Measurements from ENCODE around the gene MAGI1.
"Not testable (repeated sequence)": the region's sequence is repeated elsewhere in the genome, so short reads cannot be mapped to it uniquely, and the experiment has no call there.

MAGI1 gene

DNA sequence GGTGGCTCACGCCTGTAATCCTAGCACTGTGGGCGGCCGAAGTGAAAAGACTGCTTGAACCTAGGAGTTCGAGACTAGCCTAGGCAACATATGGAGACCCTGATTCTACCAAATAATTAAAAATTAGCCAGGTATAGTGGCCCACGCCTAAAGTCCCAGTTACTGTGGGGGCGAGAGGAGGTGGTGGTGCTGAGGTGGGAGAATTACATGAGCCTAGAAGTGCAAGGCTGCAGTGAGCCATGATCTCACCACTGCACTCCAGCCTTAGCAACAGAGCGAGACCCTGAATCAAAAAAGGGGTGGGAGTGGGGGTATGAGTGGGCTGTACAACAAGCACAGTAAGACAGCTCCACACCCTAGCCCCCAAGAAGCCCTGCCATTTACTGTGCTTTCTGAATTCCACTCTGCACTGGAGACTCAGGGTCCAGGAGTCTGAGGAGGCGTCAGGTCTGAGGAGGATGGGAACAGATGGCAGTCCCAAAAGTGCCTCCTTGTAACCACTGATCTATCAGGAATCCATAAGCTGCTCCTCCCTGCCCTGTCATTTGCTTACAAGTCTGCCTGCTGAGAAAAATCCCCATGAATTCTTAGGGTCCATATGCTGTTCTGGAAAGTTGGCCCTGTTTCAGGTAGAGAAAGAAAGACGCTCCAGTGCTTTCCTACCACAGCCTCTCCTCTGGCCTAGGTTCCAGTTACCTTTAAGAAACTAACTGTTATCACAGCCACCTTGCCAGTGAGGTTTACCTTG, 171.1 kb downstream of the MAGI1 start:
- no peak for DNase-seq

DNA sequence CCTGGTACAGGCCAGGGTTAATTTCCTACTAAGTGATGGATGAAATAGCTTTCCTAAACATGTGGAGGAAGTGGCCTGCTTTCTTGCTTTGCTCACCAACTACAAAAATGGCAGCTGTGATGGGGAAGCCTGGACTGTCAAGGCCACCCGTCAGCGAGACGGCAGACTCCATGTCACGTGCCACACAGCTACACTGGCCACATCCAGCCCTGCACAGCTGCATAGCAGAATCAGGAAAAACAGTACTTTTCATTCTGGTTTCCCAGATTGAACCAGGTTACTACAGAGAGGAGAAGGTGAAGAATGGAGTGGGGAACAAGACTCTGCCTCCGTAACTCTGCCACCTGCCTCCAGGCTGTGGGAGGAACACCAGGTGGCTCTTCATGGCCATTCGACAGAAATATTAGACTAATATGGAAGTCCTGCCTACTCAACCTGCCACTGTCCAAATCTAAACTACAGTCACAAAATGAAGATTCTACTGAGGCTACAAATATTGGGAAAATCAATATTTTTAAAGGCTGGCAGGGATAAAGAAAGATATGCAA, 174.3 kb downstream of the MAGI1 start:
- no peak for DNase-seq

DNA sequence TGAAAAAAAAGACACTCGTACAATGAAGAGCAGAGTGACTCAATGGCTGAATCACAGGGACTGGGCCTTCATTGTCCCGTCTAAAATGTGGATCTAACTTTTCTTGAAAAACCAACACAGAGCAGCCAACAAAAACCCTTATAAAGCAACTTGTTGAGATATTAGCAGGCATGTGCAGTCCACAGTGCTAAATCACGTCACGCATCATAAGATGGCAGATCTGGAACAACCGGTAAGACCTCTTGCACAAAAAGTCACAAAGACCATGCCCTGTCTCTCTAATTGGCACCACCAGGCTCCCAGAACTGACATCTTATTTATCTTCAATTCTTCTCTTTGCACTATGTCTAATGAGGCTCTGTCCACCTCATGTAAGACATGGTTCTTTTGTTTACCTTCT, 177.0 kb downstream of the MAGI1 start:
- no peak for DNase-seq

DNA sequence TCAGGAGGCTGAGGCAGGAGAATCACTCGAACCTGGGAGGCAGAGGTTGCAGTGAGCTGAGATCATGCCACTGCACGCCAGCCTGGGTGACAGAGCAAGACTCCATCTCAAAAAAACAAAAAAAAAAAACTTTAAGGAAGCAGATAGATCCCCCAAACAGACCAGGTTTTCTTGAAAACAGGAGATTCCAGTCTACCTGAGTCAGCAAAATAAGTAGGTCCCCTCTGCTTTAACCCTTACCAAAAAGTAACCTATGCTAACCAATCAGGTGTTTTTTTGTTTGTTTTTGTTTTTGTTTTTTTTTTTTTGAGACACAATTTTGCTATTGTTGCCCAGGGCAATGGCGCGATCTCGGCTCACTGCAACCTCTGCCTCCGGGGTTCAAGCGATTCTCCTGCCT, 179.1 kb downstream of the MAGI1 start:
- DNase-seq, result not testable (repeated sequence)

DNA sequence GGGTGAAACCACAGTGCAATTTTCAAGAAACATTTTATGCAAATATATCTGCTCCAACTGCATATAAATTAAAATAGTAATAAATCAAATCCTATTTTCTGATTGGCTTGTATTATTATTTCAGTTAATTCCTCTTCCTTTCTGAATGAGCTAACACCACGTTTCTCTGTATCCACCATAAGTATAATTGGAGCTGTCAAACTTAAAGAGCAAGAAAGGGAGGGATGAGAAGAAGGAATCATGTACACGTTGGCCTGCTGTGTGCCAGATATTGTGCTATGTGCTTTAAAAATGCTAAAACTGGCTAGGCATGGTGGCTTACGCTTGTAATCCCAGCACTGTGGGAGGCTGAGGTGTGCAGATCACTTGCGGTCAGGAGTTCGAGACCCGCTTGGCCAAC, 180.0 kb downstream of the MAGI1 start:
- no peak for DNase-seq

DNA sequence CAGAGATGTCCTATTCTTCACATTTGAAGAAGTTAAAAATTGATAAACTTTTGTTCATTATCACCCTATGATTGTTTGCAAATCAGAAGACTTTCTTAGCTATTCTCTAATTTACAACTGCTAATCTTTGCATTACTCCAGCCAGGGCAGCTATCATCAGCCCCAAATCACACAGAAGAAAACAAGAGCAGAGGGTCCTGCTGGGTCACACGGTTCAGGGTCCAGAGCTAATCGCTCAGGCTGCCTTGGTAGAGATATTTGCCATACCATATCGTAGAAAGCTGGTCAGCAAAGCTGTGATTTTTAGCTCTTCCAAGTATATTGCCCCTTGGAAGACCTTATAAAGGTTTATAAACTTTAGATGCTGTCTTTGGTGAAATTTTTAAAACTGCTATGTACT, 181.4 kb downstream of the MAGI1 start:
- DNase-seq, result no peak

DNA sequence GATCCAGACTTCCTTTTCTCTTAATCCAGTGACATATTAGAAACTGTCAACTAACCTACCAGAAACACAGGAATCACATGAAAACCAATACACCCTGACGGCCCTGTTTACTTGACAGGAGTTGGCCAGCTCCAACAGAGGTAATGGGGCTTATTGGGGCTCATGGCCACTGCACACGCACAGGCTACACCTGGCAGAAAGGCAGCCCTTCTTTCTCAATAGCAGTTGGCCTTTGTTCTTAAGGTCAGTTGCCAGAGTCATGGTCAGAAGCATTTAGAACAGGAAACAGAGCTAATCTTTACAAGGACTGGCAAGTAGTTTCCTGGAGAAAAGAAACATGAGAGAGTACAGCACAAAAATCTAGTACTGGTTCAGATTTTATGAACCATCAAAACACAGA, 181.8 kb downstream of the MAGI1 start:
- DNase-seq, result no peak

DNA sequence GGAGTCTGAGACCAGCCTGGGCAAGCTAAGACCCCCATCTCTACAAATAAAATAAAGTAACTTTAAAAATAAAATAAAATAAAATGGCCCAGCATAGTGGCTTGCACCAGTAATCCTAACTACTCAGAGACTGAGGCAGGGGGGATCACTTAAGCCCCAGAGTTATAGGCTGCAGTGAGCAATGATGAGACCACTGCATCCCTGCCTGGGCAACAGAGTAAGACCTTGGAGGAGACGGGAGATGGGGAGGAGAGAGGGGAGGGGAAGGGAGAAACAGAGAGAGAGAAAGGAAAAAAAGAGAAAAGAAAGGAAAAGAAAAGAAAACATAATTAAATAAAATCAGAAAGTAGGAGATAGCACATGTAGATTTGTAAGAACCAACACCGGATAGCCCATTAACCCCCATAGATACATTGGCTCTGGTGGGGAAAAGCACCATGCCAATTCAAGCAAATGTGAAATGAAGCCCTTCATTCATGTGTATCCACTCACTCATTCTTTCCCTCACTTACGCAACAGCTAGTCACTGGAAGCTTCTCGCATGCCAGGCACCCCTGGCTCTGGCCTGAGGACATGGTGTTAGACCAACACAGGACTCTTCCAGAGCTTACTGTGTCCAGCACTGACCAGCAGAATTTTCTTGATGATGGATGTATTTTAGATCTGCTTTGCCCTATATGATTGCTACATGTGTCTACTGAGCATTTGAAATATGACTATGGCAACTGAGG, 183.2 kb downstream of the MAGI1 start:
- DNase-seq, result no peak

DNA sequence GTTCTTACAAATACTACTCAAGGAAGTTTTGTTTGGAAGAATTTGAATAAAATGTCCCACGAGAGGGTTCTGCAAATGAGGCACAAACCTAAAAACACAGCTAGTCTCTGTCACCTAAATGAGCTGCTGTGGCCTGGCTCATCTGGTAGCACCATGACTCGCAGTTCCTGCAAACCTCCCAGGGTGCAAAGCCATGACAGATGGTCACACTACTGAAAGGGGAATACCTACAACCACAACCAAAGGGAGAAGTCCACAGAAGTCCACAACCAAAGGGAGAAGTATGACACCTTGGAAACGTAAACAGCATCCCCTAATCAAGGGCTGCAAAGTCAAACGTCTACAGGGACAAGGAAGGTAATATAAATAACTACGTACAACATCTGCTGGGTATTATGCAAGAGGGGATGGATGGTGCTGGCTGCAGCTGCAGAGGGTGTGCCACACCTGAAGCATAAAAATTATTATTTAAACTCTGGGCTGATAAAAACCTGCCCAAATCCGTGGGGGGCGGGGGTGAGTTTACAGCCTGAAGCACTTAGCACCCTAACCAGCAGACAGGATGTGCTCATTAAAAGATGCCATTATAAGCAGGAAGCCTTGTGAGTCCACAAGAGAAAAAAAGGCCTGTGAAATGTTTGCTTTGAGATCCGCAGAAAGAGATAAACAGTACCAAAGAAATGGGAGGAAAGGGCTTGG, 184.0 kb downstream of the MAGI1 start:
- no peak for DNase-seq

DNA sequence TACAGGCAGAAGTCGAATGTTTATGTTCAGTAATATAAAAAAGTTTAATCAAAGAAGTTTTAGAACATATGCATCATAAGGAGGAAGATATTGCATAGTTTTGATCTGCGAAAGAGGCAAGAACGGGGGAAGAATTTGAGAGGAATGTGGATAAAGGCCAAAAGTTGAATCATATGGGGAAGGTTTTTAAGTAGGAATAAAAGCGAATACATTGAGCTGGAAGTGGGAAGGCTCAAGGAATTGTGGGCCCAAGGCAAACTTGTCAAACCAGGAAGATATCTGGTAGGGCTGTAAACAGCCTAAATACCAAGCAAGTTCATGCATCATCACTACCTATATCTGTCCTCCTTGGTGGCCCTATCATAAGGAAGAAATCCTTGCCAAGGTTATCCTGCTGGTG, 186.9 kb downstream of the MAGI1 start:
- no peak for DNase-seq

DNA sequence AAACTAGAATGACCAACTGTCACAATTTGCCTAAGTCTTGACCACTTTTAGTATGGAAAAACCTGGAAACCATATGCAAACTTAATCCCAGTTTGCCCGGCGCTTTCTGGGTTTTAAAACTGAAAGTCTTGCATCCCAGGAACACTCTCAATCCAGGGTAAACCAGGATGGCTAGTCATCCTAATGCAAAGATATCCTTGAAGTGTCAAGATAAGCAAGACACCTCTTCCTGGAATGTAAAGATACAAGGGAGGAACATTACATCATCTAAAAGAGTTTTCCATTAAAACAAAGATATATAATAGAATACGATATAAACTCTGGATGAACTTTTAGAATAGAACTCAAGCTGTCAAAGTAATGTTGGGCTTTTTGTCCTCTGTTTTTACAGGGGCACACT, 188.5 kb downstream of the MAGI1 start:
- DNase-seq, result no peak

DNA sequence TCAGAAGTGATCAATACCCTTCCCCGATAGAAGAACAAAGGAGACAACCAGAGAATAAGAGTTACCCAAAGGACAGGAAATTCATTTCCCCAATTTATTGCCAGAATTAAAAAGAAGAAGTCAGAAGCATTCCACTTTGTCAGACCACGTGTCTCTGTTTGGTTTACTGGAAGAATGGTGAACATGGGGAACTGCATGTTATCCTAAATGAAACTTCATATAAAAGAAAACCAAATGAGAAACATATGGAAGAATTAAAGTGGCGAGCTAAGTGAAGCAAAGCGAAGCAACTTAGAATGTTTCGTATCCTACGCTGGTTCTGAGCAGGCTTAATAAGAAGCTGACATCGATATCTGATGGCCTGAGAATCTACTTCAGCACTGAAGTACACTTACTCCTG, 190.7 kb downstream of the MAGI1 start:
- no peak for DNase-seq

DNA sequence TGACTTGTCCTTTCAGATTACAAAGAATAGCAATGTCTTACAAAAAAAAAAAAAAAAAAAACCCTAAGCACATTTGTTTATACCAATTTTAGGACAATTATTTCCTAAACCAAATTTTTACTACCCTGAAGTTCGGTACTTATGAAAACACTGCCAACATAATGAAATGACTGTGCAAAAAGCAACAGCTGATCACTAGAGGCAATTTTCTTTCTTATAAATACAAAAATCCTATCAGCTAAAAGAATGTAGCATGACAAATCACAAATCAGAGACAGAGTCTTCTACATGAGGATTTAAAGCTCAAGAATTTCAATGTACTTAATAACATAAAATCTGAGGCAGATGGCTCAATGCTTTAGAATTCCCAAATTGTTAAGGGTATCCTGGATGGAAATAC, 191.8 kb downstream of the MAGI1 start:
- DNase-seq, result no peak

DNA sequence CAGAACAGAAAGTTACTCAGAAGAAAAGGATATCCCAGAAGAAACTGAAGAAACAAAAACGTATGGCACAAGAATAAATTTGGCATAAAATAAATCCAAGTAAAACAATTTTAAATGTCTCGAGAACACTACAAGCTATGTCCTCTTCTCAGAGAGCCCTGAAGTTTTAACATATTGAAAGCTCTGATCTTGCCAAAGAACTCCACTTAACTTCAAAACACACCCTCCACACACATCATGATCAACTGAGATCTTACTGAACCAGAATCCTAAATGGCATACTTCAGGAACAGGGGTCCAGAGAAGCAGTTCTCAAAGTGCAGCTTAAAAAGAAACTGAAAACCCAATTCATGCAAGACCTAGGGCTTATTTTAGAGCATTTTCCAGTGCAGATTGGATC, 194.3 kb downstream of the MAGI1 start:
- no peak for DNase-seq

DNA sequence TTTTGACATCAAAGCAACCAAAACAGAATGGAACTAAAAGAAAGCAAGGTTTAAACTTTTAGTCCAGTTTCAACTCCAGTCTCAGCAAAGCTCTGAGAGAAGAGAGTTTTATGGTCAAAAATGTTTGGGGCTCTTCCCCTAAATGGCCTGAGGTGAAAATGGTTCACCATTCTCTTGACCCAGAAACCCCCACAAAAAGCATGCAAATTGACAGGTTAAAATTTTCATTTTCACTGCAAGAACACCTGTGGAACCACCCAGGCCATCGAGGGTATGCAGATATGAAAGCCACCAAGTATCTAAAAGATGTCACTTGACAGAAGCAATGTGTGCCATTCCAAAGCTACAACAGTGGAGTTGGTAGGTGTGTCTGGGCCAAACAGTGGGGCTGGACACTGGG, 195.0 kb downstream of the MAGI1 start:
- no peak for DNase-seq

DNA sequence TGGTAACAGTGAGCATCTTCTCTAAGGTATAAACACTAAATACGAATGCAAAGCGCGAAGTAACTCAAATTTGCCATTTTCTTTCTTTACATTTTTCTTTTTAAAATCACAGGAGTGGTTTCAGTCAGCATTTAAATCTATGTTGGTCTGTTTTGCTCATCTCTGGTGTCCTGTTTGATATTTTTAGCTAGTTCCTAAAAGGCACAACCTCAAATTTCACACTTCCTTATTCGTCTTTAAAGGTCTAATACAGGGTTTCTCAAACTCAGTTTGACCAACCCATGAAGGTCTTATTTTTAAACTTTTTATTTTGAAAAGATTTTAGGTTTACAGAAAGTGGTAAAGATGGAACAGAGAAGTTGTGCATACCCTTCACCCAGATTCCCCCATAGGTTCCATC, 201.1 kb downstream of the MAGI1 start:
- DNase-seq, result no peak

DNA sequence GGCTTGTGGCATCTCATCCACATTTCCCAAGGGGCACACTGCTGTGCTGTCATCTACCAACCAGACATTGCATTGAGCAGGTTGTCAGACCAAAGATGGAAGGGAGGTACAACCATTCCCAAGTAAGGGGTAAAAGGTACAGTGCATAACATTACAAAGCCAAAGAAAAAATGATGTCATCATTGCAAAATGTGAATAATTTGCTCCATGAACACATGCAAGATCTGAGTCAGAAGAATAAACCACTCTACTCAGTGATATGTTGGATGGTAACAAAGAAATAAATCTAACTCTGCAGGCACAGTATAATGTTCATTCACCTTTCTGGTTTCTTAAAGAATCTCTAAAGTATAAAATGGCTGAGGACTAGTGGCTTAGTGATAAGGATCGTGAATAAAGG, 202.7 kb downstream of the MAGI1 start:
- DNase-seq, result no peak

DNA sequence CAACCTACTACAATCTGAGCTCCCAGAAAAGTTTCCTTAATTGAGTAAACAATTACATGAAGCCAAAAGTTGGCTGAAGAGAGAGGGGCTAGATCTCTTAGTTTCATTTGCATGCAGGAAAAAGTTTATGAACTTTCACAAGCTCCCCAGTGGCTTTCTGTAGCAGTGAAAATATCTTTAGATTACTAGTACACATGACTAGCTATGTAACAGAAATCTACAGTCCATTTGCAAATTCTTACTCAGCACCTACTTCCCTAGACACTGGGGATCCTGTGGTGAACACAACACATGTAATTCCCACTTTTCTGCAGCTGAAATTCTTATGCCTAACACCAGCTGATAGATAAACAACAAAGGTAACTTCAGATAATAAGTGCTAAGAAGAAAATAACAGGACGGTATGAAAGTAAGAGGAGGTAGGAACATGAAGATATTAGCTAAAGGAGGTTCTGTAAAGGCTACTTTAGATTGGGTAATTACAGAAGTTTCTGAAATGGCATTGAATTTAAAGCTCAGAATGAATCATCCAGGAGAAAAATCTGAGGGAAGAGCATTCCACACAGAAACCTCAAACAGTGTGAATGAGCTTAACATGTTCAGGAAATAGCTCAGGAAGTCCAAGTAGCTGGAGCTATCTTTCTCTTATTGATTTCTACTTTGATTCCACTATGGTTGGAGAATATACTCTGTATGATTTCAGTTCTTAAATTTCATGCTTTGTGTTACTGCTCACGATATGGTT, 204.8 kb downstream of the MAGI1 start:
- no peak for DNase-seq

DNA sequence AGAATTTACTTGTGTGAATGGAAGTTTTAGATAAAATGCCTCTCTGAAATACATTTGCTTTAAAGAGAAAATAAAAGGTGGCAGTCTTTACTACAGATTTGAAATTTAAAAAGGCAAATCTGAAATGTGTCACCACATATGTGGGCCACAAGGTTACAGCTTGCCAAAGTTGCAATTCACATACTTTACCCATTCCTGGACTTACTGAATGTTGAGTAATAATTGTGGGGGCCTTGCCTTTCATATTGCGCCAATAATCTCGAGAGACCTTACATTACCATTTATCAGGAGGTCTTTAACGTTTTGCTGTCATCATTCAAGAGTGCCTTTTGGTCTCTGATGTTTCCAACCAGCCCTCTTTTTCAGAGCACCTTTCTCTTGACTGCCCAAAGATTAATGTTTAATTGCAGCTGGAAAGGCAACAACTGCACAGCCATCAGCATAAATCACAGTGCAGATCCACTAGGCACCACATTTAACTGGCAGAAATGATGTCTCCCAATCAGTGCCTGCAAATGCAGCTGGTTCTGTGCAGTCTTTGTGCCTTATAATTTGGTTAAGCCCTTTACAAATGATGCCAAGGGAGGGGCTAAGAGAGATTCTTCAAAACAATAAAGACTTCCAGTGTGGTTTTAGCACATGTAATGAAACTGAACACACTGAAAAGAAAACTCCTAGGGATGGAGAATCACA, 206.8 kb downstream of the MAGI1 start:
- no peak for DNase-seq

DNA sequence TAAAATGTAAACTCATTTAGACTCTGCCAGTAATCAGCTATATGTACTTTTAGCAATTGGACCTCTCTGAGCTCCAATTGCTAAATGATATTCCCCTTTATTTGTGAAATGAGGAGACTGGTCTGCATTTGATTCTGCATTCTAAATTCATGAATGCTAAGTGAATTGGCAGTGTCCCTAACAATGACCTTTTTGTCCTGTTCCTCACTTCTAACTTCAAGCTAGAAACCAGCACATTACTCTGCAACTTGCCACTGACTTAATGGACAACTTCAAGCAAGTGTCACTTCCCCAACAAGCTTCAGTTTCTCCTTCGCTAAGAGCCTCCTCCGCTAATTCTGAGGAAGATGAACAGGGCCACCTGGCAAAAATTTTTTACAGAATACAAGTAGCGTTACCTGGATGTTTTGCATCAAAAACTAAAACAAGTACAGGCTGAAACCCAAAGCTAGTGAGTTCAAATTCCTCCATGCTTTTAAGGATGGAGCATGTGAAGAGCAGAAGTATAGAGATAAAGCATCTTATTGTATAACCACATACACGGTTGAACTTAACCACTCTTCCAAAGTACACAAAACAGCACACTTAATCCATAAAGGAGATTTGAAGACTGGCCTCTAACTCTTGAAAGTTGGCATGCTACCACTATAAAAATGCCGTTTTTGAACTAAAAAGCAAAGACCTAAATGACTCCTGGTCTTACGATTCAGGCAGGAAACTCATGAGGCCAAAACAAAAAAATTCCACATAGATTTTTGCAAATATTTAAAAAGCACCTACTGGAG, 207.6 kb downstream of the MAGI1 start:
- DNase-seq, result no peak

DNA sequence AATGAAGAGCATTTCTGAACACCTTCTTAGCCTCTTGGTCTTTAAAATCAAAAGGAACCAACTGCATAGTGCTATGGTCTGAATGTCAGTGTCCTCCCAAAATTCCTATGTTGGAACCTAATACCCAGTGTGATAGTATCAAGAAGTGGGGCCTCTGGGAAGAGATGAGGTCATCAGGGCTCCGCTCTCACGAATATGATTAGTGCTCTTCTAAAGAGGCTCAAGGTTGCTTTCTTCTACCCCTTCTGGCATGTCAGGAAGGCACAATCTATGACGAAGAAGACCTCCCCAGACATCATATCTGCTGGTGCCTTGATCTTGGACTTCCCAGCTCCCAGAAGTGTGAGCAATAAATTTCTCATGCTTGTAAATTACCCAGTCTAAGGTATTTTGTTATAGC, 209.5 kb downstream of the MAGI1 start:
- DNase-seq, result no peak

DNA sequence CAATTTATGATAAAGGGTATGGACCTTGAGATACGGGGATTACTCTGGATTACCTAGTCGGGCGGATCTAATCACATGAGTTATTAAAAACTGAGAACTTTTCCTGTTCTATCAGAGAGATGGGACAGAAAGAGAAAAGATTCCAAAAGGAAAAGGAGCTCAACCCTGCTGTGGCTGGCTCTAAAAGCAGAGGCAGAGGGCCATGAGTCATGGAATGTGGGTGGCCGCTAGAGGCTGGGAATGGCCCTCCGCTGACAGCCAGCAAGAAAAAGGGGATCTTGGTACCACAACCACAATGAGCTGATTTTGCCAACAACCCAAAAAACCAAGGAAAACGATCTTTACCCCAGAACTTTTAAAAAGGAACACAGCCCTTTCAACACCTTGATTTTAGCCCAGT, 210.0 kb downstream of the MAGI1 start:
- no peak for DNase-seq

All from NCI-H2029 treated with DMSO at 0.1 percent for 48 hours (cell line).